Peyer's patch (tissue), 4 donors: Measurements from ENCODE around the gene CACNB2. TPM values are rescaled to one million over a fixed set of nuclear protein-coding genes. Genes with fewer than 3 reads are reported as not detected.

Source experiments
- DNase-seq, 3 donors: peaks; one replicate each; pipeline ENCODE4 v3.0.0-alpha.2; 2017 to 2019
- H3K27ac ChIP-seq, 4 donors: fragments of 200-600 bp; sonication (generic); one replicate each; pipeline ENCODE4 v1.5.1; 2016 to 2019
- H3K27me3 ChIP-seq, 2 donors: fragments of 200-600 bp; sonication (generic); one replicate each; pipeline ENCODE4 v1.5.1; 2019
- H3K36me3 ChIP-seq, 3 donors: fragments of 200-600 bp; sonication (generic); one replicate each; pipeline ENCODE4 v1.5.1; 2016 to 2019
- H3K4me1 ChIP-seq, 4 donors: fragments of 200-600 bp; sonication (generic); one replicate each; pipeline ENCODE4 v1.5.1; 2016 to 2019
- H3K4me3 ChIP-seq, 4 donors: fragments of 200-600 bp; sonication (generic); 1 replicate in 3 of 4; 2 replicates in 1 of 4; pipeline ENCODE4 v1.5.1; 2016 to 2019; ENCODE audit warnings: mild to moderate bottlenecking in 1 of 4
- H3K9me3 ChIP-seq, 4 donors: fragments of 200-600 bp; sonication (generic); one replicate each; pipeline ENCODE4 v1.5.1; 2016 to 2019; ENCODE audit warnings: mild to moderate bottlenecking in 1 of 4
- POLR2A ChIP-seq, 2 donors: fragments of 450-650 bp; IDR thresholded peaks; one replicate each; pipeline ENCODE4 v1.5.1; 2017; ENCODE audit warnings: antibody characterized with exemption in 2 of 2, mild to moderate bottlenecking in 2 of 2, moderate library complexity in 2 of 2
- total RNA-seq, 4 donors: library from RNA; depleted of rRNA; stranded (reverse); fragments of >200 nt; gene quantifications; one replicate each; pipeline ENCODE4 v1.1.0, GENCODE V29; 2016
- TF ChIP-seq, protein P1 (sequence below), 6 experiments: fragments of 450-650 bp in 4 of 6; fragments of 200-600 bp in 2 of 6; sonication (generic) in 1 of 6; IDR thresholded peaks; one replicate each; pipeline ENCODE4 v1.5.1; 2017 to 2019; ENCODE audit warnings: antibody characterized with exemption in 6 of 6, mild to moderate bottlenecking in 3 of 6, moderate library complexity in 1 of 6

Gene CACNB2
- total RNA-seq, 4 donors from 2014 or later: 35.4 to 80.8 (median 48.2) TPM

GRCh38 chr10:18246967-18247366 lies 106.7 kb downstream of the CACNB2 start:
- TF ChIP-seq, protein P1, sequence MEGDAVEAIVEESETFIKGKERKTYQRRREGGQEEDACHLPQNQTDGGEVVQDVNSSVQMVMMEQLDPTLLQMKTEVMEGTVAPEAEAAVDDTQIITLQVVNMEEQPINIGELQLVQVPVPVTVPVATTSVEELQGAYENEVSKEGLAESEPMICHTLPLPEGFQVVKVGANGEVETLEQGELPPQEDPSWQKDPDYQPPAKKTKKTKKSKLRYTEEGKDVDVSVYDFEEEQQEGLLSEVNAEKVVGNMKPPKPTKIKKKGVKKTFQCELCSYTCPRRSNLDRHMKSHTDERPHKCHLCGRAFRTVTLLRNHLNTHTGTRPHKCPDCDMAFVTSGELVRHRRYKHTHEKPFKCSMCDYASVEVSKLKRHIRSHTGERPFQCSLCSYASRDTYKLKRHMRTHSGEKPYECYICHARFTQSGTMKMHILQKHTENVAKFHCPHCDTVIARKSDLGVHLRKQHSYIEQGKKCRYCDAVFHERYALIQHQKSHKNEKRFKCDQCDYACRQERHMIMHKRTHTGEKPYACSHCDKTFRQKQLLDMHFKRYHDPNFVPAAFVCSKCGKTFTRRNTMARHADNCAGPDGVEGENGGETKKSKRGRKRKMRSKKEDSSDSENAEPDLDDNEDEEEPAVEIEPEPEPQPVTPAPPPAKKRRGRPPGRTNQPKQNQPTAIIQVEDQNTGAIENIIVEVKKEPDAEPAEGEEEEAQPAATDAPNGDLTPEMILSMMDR (IDR thresholded peaks at IDR 0.05): no peak
- TF ChIP-seq POLR2A (IDR thresholded peaks at IDR 0.05): no peak
- Histone ChIP-seq H3K9me3 (no peaks in the 10 kb centered on the region), H3K4me1 (no peaks in the 10 kb centered on the region), H3K36me3 (no peaks in the 10 kb centered on the region), H3K27me3 (no peaks in the 10 kb centered on the region), H3K4me3 (no peak overlapping the region), H3K27ac (no peak overlapping the region)
- no peak for DNase-seq

- Histone ChIP-seq H3K36me3 (no peaks in the 10 kb centered on the region), H3K4me3 (no peak overlapping the region), H3K9me3 (no peaks in the 10 kb centered on the region), H3K4me1 (no peaks in the 10 kb centered on the region), H3K27ac (no peak overlapping the region), H3K27me3 (no peaks in the 10 kb centered on the region)
- no peak for DNase-seq
- no peak for TF ChIP-seq POLR2A (IDR thresholded peaks at IDR 0.05)
- TF ChIP-seq, protein P1 (IDR thresholded peaks at IDR 0.05): no peak
Measured at GRCh38 chr10:18252086-18252485, 111.9 kb downstream of the CACNB2 start.

DNA sequence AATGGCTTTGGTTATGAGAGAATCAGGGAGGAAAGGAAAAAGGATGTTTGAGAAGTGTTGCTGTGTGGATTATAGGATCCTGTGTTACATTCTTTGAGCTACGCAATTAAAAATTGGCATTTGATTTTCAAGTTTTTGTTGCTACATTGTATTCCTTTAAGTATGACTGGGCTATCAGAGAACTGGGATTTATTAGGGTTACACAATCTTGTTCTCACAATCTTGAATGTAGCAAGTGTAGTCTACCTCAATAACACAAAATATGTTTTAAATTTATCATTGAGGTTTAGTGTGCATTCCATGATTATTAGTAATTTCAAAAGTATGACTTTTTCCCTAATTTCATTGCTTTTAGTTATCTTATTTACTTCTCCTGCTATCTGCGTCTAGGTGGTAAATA lies 113.9 kb downstream of the CACNB2 start:
- Histone ChIP-seq H3K9me3 (no peaks in the 10 kb centered on the region), H3K27me3 (no peaks in the 10 kb centered on the region), H3K4me1 (no peaks in the 10 kb centered on the region), H3K36me3 (no peaks in the 10 kb centered on the region), H3K4me3 (no peak overlapping the region), H3K27ac (no peak overlapping the region)
- no peak for DNase-seq
- no peak for TF ChIP-seq POLR2A (IDR thresholded peaks at IDR 0.05)
- TF ChIP-seq, protein P1 (IDR thresholded peaks at IDR 0.05): no peak

DNA sequence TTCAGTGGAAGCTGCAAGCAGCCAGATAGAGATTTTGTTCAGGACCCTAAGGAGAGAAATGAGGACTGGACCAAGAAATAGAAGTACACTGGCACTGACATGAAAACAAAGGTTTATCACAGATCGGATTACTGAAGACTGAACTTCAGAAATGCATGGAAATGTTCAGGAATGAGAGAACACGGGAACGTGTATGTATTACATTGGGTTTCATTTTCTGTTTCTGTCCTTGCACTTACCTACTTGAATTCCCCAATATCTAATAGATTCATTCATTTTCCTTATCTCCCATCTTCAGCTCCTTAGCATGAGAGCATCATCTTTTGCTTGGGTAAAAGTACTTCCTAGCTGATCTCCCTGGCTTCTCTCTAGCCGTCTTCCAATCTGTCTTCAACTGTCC lies 114.5 kb downstream of the CACNB2 start:
- H3K27me3 ChIP-seq: no peaks in the 10 kb centered on the region
- DNase-seq: no peak
- TF ChIP-seq, protein P1 (IDR thresholded peaks at IDR 0.05): no peak
- TF ChIP-seq POLR2A (IDR thresholded peaks at IDR 0.05): no peak
- no peak overlapping the region for H3K4me3 ChIP-seq
- no peaks in the 10 kb centered on the region for H3K9me3 ChIP-seq
- H3K36me3 ChIP-seq: no peaks in the 10 kb centered on the region
- no peaks in the 10 kb centered on the region for H3K4me1 ChIP-seq
- H3K27ac ChIP-seq: no peak overlapping the region

GRCh38 chr10:18260310-18260922 lies 120.2 kb downstream of the CACNB2 start:
- H3K36me3 ChIP-seq: no peaks in the 10 kb centered on the region
- no peaks in the 10 kb centered on the region for H3K4me1 ChIP-seq
- no peaks in the 10 kb centered on the region for H3K27me3 ChIP-seq
- no peak overlapping the region for H3K4me3 ChIP-seq
- no peak overlapping the region for H3K27ac ChIP-seq
- DNase-seq: no peak
- no peaks in the 10 kb centered on the region for H3K9me3 ChIP-seq
- TF ChIP-seq, protein P1 (IDR thresholded peaks at IDR 0.05): no peak
- TF ChIP-seq POLR2A (IDR thresholded peaks at IDR 0.05): no peak
